ENCODE data around the gene TANC2.

DNA sequence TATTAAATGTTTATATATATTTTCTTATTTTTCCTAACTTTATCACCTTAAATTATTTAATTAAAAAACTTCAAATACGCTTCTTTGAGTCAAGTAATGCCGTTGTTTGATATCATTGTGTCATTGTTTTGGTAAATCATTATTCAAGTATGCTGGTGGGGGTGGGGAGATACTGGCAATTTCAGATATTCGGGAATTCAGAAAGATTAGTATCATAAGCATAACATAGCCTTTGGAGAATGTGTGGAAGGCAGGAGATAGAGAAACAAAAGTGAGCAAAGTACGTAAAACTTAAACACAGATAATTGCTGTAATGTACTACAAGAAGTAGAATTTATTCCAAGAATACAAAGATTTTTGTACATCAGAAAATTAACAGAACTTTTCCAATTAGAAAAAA lies 49.8 kb downstream of the TANC2 start:
- no peak for TF ChIP-seq EP300 (IDR thresholded peaks at IDR 0.05; ENCODE audit: low read depth)
- TF ChIP-seq POLR2A (IDR thresholded peaks at IDR 0.05), result no peak

Measured in transverse colon (tissue), 1 donor.